GM13976 (cell line): Measurements from ENCODE around the gene LTA.

Experiments used
- DNase-seq: peaks from one replicate; pipeline ENCODE4 v3.0.0; 2012; ENCODE audit warnings: low spot score
- in situ Hi-C: fragments of 300-500 bp; cut with MboI; formaldehyde crosslinking; loops from one replicate; pipeline ENCODE4 v1.12.0; 2022; ENCODE audit warnings: low sequenced_read_pairs, mixed read lengths, inconsistent platforms; ENCODE audit not compliant: unreplicated experiment
- TF ChIP-seq, protein P1 (sequence below): IDR thresholded peaks from 2 replicates; pipeline ENCODE4 v1.5.1; 2012; ENCODE audit warnings: borderline replicate concordance, mild to moderate bottlenecking; ENCODE audit not compliant: insufficient read depth; ENCODE audit errors: extremely low read depth, missing control alignments, control extremely low read depth

The LTA gene

DNA sequence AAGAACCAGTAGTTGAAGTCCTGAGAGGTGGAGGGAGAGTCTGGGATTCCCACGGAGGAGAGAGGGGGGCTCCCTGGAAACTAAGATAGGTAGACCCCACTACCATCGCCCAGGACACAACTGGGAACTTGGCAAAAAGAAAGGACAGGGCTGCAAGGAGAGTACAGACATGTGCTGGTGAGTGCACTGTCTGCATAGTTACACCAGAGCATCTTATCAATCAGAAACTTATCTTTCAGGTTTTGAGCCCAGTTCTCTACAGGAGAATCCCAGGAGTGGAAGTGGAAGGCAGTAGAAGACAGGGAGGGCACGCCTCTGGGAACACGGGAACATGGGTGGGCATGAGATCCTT lies 12.5 kb upstream of the LTA start:
- in situ Hi-C loops, result no loop called here
- TF ChIP-seq, protein P1, sequence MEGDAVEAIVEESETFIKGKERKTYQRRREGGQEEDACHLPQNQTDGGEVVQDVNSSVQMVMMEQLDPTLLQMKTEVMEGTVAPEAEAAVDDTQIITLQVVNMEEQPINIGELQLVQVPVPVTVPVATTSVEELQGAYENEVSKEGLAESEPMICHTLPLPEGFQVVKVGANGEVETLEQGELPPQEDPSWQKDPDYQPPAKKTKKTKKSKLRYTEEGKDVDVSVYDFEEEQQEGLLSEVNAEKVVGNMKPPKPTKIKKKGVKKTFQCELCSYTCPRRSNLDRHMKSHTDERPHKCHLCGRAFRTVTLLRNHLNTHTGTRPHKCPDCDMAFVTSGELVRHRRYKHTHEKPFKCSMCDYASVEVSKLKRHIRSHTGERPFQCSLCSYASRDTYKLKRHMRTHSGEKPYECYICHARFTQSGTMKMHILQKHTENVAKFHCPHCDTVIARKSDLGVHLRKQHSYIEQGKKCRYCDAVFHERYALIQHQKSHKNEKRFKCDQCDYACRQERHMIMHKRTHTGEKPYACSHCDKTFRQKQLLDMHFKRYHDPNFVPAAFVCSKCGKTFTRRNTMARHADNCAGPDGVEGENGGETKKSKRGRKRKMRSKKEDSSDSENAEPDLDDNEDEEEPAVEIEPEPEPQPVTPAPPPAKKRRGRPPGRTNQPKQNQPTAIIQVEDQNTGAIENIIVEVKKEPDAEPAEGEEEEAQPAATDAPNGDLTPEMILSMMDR, result no peak

DNA sequence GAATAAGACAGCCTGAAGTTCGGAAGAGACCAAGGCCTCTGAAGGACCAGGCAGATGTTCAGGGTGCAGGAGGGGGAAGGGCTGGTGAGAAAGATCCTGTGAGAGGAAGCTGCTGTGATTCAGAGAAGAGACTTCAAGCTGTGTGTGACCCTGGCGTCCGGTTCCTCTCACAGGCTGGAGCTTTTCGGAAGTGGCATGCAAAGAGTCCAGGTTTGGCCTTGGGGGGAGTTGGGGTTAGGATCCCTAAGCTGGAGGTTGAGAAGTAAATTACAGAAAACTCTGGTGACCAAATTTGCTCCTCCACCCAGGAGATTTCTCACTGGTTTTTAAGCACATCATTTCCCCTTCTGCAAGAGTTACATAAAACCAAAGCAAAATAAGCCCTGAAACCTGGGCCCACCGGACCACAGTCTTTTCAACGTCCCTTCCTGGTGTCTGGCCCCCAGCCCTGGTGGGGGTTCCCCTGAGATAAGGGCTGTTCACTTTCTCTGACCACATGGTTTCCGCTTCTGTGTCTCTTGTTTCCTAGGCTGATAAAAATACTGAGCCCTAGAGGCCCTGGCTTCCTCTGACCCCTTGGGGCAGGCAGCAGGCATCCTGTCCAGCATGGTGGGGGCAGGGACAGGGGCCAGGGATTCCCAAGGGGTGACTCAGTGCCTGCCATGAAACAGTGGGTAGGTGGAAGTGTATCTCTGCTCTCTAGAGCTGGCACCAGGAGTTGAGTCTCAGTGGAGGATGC lies 12.0 kb upstream of the LTA start:
- in situ Hi-C loops, result no loop called here
- TF ChIP-seq, protein P1, result no peak
- peak; percentile 70 for DNase-seq

More for the DNA sequence above, 12.5 kb upstream of the LTA start:
- DNase-seq, result no peak

DNA sequence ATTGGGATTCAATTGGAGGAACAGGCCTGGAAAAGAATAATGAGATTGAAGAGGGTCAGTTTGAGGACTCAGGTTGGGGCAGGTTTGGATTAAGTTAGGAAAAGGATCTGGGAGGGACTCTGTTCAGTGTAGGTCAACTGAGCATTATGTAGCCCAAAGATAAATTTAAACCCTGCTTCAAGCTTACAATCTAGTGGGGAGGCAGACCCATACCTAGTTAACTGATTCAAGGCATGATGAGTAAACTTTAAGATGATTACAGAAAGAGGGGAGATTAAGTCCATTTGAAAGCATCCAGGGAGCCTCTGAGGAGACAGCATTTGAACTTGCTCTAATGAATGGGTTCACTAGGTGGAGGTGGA lies 11.4 kb upstream of the LTA start:
- in situ Hi-C loops, result no loop called here
- no peak for DNase-seq
- TF ChIP-seq, protein P1, result no peak

DNA sequence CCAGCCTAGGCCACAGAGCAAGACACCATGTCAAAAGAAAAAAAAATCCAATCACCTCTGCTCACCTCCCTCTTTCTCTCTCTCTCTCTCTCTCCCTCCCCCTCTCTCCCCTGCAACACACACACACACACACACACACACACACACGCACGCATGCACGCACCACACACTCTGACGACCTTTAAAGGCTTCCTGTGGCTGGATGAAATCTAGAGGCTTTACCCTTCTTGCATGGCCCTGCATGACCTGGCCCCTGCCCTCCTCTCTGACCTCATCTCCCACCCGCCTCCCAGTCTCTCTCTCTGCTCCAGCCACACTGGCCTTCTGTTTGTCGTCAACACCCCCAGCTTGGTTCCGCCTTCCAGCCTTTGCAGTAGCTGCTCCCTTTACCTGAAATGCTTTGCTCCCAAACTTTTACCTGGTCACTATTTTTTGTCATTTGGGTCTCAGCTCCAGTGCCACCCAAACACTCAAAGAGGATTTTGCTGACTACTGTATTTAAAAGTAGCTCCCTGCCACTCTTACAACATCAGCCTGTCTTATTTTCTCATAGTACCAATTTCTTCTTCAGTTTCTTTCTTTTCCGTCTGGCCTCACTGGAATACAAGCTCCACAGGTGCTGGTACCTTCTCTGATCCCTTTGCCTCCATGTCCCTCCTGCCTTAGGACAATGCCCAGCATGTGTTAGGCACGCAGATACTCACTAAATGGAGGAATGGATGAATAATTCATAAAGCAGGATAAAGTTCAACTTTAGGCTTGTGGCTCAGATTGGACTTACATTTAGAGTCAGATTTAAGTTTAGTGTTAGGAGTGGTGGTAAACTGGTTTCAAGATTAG lies 4.3 kb upstream of the LTA start:
- TF ChIP-seq, protein P1, result no peak
- DNase-seq, result no peak
- in situ Hi-C loops, result no loop called here

DNA sequence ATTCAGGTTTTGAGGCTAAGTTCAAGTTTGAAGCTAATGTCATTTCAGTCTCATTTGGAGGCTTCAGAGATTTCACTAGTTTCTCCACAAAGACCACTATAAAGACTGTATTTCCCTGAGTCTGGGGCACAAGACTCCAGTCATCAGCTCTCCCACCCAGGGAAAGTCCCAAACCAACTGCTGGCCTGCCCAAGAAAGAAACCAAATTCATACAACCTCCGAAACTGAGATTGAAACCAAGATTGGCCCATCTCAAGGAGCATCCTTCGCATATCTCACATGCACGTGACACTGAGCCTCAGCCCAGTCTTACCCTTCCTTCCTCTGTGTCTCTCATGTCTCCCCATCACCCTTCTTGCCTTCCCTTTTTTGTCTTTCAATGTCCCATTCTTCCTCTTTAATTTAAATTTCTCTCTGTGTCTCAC lies 3.5 kb upstream of the LTA start:
- in situ Hi-C loops, result no loop called here
- TF ChIP-seq, protein P1, result no peak
- DNase-seq, result peak; percentile 75

DNA sequence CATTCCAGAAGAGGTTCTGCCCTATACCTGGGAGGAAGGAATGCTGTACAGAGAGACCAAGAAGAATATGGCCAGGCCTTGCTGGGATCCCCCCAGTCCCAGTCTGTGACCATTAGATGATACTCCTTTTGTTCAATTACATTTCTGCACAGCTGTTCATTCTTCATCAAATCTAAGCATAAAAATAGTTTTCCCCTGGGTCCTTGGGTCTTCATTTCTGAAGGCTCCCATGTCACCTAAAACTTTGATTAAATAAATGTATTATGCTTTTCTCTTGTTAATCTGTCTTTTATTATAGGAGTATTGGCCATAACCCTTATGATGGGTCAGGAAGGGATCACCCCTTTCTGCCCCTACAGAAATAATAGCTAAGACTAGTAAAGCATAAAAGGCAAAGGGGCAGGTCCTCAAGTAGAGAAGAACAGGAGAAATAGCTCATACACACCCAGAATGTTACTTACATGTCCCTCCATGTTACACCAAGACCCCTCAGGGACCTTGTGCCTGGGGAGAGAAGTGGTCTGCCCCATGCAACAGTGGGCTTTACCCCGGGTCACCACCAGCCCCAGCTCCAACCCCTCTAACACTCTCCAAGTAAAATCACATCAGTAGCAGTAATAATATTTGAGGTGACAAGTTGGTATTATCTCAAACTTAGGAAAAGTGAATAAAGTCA lies 2.1 kb upstream of the LTA start:
- in situ Hi-C loops, result no loop called here
- TF ChIP-seq, protein P1, result no peak
- no peak for DNase-seq
